Measurements from ENCODE around the gene PRR14.
A peak's percentile ranks its signal among the peaks of the same experiment; 100 is the strongest.

The PRR14 gene

DNA sequence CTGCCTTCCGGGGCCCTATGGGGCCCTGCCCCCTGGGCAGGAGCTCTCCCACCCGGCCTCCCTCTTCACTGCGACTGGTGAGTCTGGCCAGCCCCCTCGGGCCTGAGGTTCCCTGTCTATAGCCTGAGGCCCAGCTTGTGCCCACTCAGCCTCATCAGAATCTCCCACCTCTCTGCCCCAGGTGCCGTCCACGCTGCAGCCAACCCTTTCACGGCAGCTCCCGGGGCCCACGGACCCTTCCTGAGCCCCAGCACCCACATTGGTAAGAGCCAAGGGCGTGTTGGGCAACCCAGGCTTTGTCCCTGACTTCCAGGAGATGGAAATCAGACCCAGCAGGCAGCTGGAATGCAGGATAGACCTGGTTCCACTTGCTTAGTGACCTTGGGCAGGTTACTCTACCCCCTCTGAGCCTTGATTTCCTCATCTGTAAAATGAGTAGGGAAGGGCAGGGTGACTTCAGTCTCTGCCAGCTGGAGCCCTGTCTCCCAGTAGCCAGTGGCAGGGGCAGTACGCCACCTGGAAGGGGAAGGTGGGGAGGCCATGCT is 16.7 kb downstream of the PRR14 start:
- no peaks in the 10 kb centered on the region for H3K9me3 ChIP-seq
- H3K4me1 ChIP-seq (ENCODE audit: control insufficient read depth in 1 of 2, insufficient read depth in 1 of 2, low read depth in 1 of 2, low read length in 1 of 2) = peaks cover 5 to 15% of the 10 kb centered on the region in 2 experiments
- no peaks in the 10 kb centered on the region for H3K27me3 ChIP-seq
- TF ChIP-seq, protein P1, sequence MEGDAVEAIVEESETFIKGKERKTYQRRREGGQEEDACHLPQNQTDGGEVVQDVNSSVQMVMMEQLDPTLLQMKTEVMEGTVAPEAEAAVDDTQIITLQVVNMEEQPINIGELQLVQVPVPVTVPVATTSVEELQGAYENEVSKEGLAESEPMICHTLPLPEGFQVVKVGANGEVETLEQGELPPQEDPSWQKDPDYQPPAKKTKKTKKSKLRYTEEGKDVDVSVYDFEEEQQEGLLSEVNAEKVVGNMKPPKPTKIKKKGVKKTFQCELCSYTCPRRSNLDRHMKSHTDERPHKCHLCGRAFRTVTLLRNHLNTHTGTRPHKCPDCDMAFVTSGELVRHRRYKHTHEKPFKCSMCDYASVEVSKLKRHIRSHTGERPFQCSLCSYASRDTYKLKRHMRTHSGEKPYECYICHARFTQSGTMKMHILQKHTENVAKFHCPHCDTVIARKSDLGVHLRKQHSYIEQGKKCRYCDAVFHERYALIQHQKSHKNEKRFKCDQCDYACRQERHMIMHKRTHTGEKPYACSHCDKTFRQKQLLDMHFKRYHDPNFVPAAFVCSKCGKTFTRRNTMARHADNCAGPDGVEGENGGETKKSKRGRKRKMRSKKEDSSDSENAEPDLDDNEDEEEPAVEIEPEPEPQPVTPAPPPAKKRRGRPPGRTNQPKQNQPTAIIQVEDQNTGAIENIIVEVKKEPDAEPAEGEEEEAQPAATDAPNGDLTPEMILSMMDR (IDR thresholded peaks at IDR 0.05) = no peak
- peaks cover 97% of the 10 kb centered on the region for H3K36me3 ChIP-seq
- H3K4me3 ChIP-seq (ENCODE audit: low read depth in 1 of 2, low read length in 1 of 2) = no peak overlapping the region
- no peak overlapping the region for H3K27ac ChIP-seq

DNA sequence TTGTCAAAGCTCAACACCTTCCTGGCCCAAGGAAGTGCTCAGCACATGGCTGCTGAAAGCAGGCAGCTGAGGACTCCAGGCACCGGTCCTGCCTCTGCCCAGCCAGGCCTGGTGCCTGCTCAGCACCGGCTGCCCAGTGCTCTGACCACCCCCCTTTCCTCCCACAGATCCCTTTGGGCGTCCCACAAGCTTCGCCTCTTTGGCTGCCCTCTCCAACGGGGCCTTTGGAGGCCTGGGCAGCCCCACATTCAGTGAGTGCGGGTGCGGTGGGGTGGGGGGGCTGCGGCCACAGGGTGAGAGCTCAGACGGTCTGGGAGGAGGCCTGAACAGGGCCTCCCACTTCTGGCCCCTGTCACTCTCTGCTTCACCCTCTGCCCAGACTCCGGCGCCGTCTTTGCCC is 17.6 kb downstream of the PRR14 start:
- Histone ChIP-seq H3K4me1 (ENCODE audit: control insufficient read depth in 1 of 2, insufficient read depth in 1 of 2, low read depth in 1 of 2, low read length in 1 of 2) (peaks cover 0 to 6% of the 10 kb centered on the region in 2 experiments), H3K4me3 (ENCODE audit: low read depth in 1 of 2, low read length in 1 of 2) (no peak overlapping the region), H3K27me3 (no peaks in the 10 kb centered on the region), H3K36me3 (peaks cover 87% of the 10 kb centered on the region), H3K9me3 (no peaks in the 10 kb centered on the region), H3K27ac (no peak overlapping the region)
- TF ChIP-seq, protein P1 (IDR thresholded peaks at IDR 0.05) = no peak

DNA sequence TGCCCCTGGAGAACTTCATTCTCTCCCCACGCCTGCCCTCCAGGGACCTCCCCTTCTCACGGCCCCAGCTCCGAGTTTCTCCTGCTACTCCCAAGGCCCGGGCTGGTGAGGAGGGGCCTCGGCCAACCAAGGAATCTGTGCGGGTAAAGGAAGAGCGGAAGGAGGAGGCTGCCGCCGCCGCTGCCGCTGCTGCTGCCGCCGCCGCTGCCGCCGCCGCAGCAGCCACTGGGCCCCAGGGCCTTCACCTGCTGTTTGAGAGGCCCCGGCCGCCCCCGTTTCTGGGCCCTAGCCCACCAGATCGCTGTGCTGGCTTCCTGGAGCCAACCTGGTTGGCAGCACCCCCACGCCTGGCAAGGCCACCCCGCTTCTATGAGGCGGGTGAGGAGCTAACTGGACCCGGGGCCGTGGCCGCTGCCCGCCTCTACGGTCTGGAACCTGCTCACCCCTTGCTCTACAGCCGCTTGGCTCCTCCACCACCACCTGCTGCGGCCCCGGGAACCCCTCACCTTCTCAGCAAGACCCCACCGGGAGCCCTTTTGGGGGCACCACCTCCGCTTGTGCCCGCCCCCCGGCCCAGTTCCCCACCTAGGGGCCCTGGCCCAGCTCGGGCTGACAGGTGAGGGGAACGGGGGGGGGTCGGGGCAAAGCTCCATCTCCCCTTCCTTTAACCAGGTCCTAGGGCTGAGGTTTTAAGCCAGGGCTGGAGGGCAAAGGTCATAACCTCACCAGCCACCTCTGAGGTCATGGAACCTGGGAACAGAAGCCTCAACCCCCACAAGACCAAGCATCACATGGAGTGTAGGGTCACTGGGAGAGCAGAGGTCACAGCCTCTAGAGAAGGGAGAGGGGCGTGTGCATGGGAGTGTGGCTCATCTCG is 18.5 kb downstream of the PRR14 start:
- TF ChIP-seq, protein P1 (IDR thresholded peaks at IDR 0.05) = no peak
- Histone ChIP-seq H3K4me1 (ENCODE audit: control insufficient read depth in 1 of 2, insufficient read depth in 1 of 2, low read depth in 1 of 2, low read length in 1 of 2) (no peaks in the 10 kb centered on the region), H3K4me3 (ENCODE audit: low read depth in 1 of 2, low read length in 1 of 2) (no peak overlapping the region), H3K9me3 (no peaks in the 10 kb centered on the region), H3K27ac (peak overlapping the region; percentile 55), H3K36me3 (peaks cover 79% of the 10 kb centered on the region), H3K27me3 (no peaks in the 10 kb centered on the region)

DNA sequence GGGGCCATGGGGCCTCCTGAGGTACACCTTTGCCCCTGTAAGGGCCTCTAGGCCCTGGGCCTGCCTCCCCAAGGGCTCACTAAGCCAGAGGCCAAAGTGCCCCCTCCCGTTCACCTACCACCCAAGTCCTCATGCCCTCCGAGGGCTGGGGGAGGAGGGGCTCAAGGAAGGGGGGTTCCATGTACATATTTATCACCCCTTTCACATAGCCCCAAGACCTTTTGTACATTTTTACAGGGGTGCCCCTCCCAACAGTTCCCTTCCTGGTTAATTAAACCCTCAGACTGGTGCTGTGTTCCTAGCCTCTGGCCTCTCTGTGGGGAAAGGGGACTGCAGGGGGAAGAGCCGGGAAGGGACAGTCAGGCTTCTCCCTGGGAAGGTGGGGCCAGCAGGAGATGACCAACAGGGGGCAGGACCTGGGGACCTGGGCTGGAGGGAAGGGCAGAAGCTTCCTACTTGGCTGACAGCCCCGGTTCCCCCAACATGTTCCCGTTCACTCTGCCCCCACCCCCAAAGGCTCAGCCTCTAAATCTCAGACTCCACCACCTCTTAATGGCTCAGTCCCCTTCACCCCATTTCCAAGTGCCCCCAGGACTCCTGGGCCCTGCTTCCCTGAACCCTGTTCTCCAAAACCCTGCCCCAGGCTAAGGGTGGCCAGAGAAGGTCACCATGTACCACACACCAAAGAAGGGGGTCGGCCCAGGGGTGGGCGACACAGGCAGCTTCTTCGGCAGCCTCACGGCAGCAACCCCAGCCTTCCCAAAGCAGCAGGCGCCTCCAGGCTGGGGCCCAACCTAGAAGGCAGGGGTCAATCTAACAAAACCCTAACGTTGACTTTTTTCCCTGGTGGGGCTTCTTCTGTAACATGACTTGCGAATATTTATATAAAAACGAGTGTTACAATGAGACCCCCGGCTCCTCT is 19.4 kb downstream of the PRR14 start:
- Histone ChIP-seq H3K36me3 (peaks cover 70% of the 10 kb centered on the region), H3K9me3 (no peaks in the 10 kb centered on the region), H3K27me3 (no peaks in the 10 kb centered on the region), H3K27ac (peak overlapping the region; percentile 55), H3K4me3 (ENCODE audit: low read depth in 1 of 2, low read length in 1 of 2) (no peak overlapping the region), H3K4me1 (ENCODE audit: control insufficient read depth in 1 of 2, insufficient read depth in 1 of 2, low read depth in 1 of 2, low read length in 1 of 2) (no peaks in the 10 kb centered on the region)
- TF ChIP-seq, protein P1 (IDR thresholded peaks at IDR 0.05) = no peak

DNA sequence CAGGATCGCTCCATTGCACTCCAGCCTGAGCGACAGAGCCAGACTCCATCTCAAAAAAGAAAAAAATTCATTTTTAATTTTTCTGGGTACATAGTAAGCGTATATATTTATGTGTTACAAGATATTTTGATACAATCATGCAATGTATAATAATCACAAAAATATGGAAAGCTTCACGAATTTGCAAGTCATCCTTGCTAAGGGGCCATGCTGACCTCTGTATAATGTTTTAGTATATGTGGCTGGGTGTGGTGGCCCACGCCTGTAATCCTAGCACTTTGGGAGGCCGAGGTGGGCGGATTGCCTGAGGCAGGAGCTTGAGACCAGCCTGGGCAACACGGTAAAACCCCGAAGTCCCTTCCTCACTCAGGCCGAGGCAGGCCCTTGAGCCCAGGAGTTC is 24.4 kb downstream of the PRR14 start:
- TF ChIP-seq, protein P1 (IDR thresholded peaks at IDR 0.05) = no peak
- Histone ChIP-seq H3K4me3 (ENCODE audit: low read depth in 1 of 2, low read length in 1 of 2) (no peak overlapping the region), H3K9me3 (no peaks in the 10 kb centered on the region), H3K36me3 (peaks cover 20% of the 10 kb centered on the region), H3K27me3 (no peaks in the 10 kb centered on the region), H3K27ac (no peak overlapping the region), H3K4me1 (ENCODE audit: control insufficient read depth in 1 of 2, insufficient read depth in 1 of 2, low read depth in 1 of 2, low read length in 1 of 2) (no peaks in the 10 kb centered on the region)
